CD4-positive, alpha-beta T cell treated with Interleukin-2 at 100 ng/mL for 4 hours (primary cell): ENCODE data around the gene PHF21B.
"Not testable (repeated sequence)": the region's sequence is repeated elsewhere in the genome, so short reads cannot be mapped to it uniquely, and the experiment has no call there.

Experiments used
- DNase-seq: peaks from one replicate; pipeline ENCODE4 v3.0.0-alpha.2; 2020; ENCODE audit warnings: low spot score

Gene PHF21B

GRCh38 chr22:45009606-45010531 is at the start of gene PHF21B:
TSS of gene PHF21B (minus strand) at chr22:45010005. CDS start at chr22:45009549, 456 bp downstream.
- DNase-seq, result no peak

DNA sequence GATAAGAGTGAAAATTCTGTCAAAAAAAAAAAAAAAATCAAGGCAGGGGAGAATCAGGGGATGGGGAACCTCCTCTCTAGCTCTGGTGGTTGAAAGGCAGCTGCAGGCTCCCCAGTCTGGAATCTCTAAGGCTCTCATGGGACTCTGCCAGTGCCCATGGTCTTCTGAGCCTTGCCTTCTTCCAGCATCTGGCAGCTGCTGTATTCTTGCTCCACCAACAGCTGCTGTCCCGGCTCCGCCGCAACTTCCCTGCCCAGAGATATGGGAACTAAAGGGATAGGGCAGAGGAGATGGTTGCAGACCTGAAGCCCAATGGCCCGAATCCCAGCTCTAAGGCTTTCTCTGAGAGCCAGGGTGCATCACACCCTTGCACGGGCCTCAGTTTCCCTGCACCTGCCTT is 49.5 kb upstream of the PHF21B start:
- no peak for DNase-seq

DNA sequence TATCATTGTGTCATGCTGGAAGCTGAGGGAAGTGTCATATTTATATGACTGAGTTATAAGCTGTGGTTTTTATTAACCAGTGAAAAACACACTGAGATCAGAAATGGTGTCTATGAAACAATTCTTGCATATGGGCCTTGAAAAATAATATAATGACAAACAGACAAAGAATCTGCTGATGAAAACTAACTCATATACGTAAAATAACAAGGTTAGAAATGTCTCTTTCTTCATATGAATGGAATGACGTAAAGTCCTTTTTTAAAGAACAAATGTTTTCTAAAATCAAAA is 48.8 kb upstream of the PHF21B start:
- no peak for DNase-seq

GRCh38 chr22:45055936-45056335 is 46.1 kb upstream of the PHF21B start:
- no peak for DNase-seq

DNA sequence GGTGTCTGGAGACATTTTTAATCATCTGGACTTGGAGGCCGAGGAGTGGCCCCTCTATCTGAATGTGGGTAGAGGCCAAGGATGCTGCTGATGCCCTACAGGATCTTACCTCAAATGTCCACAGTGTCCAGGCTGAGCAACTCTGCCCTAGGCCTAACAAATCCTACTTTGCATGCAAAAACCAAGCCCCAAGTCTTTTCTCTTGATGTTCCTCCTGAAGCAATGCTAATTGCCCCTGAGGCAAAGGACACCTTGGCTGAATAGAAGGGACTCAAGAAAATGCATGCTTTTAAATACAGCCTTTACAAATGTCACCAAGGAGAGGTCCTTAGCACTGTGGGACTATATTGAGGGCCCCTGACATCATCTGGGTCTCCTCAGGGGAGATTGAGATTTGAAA is 43.8 kb upstream of the PHF21B start:
- no peak for DNase-seq

- no peak for DNase-seq
Measured at GRCh38 chr22:45053094-45053493, 43.3 kb upstream of the PHF21B start.

DNA sequence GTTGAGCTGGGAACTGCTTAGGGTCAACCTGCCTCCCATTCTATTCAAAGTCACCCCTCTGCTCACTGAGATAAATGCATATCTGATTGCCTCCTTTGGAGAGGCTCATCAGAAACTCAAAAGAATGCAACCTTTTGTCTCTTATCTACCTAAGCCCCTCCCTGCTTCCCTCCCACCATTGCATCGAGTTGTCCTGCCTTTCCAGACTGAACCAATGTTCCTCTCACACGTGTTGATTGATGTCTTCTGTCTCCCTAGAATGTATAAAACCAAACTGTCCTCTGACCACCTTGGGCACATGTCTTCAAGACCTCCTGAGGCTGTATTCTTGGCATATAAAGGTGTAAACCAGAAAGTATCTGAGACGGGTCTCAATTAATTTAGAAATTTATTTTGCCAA is 42.9 kb upstream of the PHF21B start:
- DNase-seq, result not testable (repeated sequence)

- DNase-seq, result no peak
Measured at GRCh38 chr22:45051946-45052345, 42.1 kb upstream of the PHF21B start.

DNA sequence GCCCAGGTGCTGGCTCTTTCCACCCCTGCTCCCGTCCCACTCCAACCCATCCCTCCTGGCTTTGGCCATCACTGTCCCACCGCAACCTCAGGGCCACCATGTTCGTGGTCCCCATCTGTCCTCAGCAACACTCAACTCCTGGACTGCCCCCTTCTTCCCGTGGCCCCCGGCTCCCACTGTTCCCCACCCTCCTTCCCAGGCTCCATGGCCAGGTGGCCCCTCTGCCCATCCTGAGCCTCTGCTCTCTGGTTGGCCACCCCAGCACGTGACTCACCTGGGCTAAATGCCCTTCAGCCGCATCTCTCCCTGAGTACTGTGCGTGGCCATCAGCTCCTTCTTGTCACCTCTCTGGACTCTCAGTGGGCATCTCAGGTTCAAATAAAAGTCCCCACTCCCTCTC is 41.6 kb upstream of the PHF21B start:
- DNase-seq, result no peak

DNA sequence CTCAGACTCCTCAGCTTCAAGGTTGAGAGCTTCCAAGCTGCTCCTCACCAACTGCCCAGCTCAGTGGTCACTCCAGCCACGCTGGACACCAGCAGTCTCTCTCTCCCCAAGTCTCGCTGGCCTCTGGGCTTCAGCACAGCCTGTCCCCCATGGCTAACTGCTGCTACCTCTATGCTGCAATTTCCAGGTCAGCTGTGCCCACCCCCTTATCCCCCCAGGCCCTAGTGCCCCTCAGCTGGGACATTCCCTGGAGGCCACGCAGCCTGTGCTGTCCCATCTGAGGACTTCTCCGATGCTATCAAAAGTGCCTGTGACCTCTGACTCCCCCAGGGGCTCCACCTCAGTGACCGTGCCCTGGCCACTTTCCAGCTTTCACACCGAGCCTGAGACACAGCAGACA is 37.5 kb upstream of the PHF21B start:
- no peak for DNase-seq

- no peak for DNase-seq
Measured at GRCh38 chr22:45045208-45045607, 35.4 kb upstream of the PHF21B start.

DNA sequence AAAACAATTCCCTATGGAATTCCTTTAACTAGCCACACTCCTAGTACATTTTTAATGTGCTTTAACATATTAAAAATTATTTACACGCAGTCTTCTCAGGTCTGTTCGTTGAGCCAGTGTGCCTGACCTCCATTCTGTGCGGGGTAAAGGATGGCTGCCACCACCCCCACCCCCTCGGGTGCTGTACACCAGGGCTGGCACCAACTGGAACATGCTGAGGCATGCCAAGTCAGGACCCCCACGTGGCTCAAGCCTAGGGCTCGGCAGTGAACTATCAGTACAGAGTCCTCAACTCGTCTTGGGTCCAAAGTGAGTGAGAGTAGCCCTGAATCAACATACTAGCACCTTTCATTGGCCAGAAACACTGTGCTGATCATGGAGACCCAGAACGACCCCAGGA is 32.5 kb upstream of the PHF21B start:
- no peak for DNase-seq

DNA sequence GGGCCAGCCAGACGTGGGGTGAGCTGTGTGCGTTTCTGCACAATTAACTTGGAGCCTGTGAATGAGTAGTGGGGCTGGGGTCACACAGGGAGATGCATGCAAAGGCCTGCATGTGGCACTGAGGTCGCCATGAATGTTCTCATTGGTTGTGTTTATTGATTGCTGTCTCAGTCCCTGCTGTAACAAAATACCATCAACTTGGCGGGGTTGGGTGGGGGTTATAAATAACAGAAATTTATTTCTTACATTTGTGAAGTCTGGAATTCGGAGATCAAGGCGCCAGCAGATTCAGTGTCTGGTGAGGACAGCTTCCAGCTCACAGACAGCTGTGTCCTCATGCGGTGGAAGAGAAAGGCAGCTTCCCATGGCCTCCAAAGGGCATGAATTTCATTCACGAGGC is 29.3 kb upstream of the PHF21B start:
- no peak for DNase-seq

- no peak for DNase-seq
Measured at GRCh38 chr22:45036154-45036553, 26.3 kb upstream of the PHF21B start.

DNA sequence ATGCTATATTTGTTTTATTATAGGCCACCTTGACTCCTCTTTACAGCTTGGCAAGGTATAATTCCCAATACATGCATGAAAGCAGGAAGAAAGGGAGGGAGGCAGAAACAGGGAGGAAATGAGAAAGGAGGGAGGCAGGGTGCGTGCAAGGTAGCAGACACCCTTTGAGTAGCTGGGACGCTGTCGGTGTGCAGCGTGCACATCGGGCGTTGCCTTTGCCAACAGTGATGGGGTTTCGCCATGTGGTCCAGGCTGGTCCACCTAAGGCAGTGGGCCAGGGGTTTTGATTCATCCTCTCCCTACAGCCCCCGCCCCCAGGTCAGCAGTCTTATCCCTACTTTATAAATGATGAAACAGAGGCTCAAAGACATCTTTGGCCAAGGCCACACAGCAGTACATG is 25.0 kb upstream of the PHF21B start:
- no peak for DNase-seq

DNA sequence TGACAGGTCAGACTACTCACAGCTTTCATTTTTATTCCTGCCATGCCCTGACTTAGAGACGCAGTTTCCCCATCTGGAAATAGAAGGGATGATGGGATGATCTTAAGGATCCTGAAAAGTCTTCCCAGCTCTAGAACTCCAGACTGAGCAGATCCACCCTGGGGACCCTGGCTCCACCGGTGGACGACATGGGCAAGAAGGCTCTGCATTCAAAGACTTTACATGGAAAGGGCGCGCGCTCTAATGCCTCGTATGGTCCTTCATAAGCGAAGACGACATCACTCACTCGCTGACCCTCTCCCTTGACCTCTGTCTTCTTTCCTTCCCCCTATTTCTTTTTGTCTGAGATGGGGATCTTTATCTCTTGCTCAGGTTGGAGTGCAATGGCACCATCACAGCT is 24.4 kb upstream of the PHF21B start:
- DNase-seq, result no peak

DNA sequence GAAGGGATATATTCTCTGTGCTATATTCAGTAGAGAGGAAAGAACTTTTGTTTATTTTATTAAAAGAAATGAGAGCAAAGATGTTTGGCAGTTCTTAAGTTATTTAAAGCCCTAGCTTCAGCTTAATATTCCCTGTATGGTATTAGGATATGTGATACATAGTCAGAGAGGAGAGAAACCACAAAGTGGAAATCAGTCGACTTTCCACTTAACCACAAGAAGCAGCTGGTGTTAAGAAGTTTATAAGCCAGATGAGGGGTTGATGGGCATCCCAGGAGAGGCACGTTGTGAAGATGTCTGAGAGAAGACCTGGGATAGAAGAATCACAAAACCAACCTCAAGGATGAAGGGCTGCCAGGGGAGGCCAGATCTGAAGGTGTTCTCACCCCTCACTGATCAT is 23.3 kb upstream of the PHF21B start:
- DNase-seq, result no peak

GRCh38 chr22:45031629-45032403 is 22.0 kb upstream of the PHF21B start:
- DNase-seq, result no peak

GRCh38 chr22:45029501-45029900 is 19.7 kb upstream of the PHF21B start:
- no peak for DNase-seq

GRCh38 chr22:45026511-45026910 is 16.7 kb upstream of the PHF21B start:
- DNase-seq, result no peak

GRCh38 chr22:45023431-45023830 is 13.6 kb upstream of the PHF21B start:
- DNase-seq, result no peak

DNA sequence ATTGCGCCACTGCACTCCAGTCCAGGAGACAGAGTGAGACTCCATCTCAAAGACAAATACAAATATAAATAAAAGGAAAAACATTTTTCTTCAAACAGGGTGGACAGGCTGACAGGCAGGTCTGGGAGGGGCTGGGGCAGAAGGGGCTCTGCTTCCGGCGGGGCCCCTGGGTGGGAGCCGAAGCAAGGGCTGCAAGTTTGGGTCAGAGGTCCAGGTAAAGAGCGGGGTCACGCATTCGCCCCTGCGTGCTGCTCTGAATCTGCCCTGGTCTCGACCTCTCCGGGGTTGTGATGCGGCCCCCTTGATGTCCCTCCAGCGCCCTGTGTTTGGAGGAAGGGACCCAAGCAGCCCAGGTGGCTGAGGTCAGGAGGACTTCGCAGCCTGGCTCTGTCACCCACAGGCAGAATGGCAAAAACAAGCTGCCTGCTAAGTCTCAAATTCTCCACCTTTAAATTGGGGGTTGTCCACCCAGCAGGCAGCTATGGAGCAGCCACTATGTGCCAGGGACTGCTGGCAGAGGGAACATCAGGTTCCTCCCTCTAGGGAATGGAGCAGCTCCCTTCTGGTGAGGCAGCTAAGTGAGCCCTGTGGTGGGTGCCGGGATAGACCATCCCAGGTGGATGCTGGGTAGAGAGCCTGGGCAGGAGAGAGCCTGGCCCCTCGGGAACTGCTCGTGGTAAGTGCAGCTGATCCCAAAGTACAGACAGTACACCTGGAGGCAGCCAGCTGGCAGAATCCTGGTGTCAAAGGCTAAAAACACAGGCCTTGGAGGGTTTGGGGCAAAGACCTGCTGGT is 10.3 kb upstream of the PHF21B start:
- no peak for DNase-seq

GRCh38 chr22:45014654-45015053 is 4.8 kb upstream of the PHF21B start:
- DNase-seq, result no peak
